Measurements from ENCODE around the gene RIC8A. TPM values are rescaled to one million over a fixed set of nuclear protein-coding genes. Genes with fewer than 3 reads are reported as not detected.

Gene RIC8A
- total and polyA plus RNA-seq, 2 of the 13 experiments (the other 11 are each of a cell fraction or from before 2014, with no cell fraction given) = 62.1 to 63.8 TPM

DNA sequence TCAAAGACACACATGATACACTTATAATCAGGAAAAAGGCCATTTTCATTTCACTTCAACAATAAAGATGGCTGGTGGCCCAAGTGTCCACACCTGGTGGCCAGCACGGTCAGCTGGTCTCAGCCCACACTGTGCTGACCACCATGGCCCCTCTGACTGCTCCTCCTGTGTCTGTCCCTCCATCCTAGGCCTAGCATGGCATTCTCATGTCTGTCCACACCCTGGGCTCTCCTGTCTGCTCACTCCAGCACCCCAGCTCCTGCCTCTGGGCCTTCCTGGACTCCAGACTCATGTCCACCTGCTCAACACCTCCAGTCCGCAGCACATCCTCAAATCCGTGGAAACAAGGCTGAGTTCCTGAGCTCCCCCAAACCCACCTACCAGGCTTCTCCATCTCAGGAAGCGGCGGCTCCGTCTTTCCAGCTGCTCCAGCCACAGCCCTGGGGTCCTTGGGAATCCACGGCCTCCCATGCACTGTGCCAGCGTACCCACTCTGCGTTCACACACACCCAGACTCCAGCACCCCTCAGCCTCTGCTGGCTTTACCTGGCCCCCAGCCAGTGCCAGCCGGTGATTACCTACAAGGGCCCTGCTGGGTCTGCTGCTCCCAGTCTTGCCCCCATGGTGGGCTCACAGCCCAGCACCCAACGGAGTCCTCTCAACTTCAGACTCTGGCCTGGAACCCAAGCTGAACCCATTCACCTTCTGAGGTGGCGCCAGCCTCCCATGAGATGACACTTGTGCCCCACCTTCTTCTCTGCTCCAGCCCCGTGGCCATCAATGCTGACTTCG lies 14.7 kb downstream of the RIC8A start (continued):
- no peak for TF ChIP-seq BATF2 (CRISPR knock-in tag; IDR thresholded peaks at IDR 0.05)
- TF ChIP-seq CENPBD1 (CRISPR knock-in tag; IDR thresholded peaks at IDR 0.05; ENCODE audit: borderline replicate concordance, low read depth) = no peak
- no peak for TF ChIP-seq MEF2D (CRISPR knock-in tag; IDR thresholded peaks at IDR 0.05)
- TF ChIP-seq GATAD1 (CRISPR knock-in tag; IDR thresholded peaks at IDR 0.05) = no peak
- no peak for TF ChIP-seq ZNF431 (CRISPR knock-in tag; IDR thresholded peaks at IDR 0.05; ENCODE audit: borderline replicate concordance, low read depth)
- TF ChIP-seq ZNF678 (CRISPR knock-in tag; IDR thresholded peaks at IDR 0.05) = no peak
- TF ChIP-seq GATAD2A (CRISPR knock-in tag; IDR thresholded peaks at IDR 0.05) = no peak

- no peaks in the 10 kb centered on the region for H3K79me2 ChIP-seq (ENCODE audit: insufficient read depth, low read length)
- no peaks in the 10 kb centered on the region for H3K9me3 ChIP-seq (ENCODE audit: low read length)
- in situ Hi-C loops (cut with HindIII; ENCODE audit: extremely low pct_ligation_motif_present, low pct_unique_long_range_greater_than_20kb) (no loop called here), intact Hi-C loops (cut with micrococcal nuclease; ENCODE audit: unreplicated experiment) (no loop called here)
- WGBS (ENCODE audit: low lambda C conversion rate) = 92% methylated on average over 16 of the region's 16 CpGs
- no peaks in the 10 kb centered on the region; a peak in 1 of 5 replicates for H3K27me3 ChIP-seq (ENCODE audit: control insufficient read depth in 1 of 2, insufficient read depth in 2 of 2, low read length in 2 of 2)
- FAIRE-seq (no peak), DNase-seq (ENCODE audit: low spot score) (no peak), ATAC-seq (no peak; the same call in 2 of the 3 replicates)
- ChIA-PET POLR2A (no interaction called here), CTCF (ENCODE audit: low intra/inter-chr PET ratio, low total read pairs) (no interaction called here)
- TF ChIP-seq NBN (conservative IDR thresholded peaks at IDR 0.05) = no peak
- peaks cover 3 to 10% of the 10 kb centered on the region in 2 experiments; a peak in 3 of 5 replicates for H3K36me3 ChIP-seq (replicated peaks in 1 of 2; ENCODE audit: control insufficient read depth in 1 of 2, insufficient read depth in 2 of 2, low read length in 2 of 2)
- no peaks in the 10 kb centered on the region for H3K4me1 ChIP-seq (ENCODE audit: insufficient read depth, low read length)
- no peak overlapping the region for H2AFZ ChIP-seq (ENCODE audit: low read length)
- no peak overlapping the region for H3K4me2 ChIP-seq (ENCODE audit: low read depth, low read length)
- H4K20me1 ChIP-seq (ENCODE audit: insufficient read depth, low read length) = no peaks in the 10 kb centered on the region
- H3K27ac ChIP-seq (ENCODE audit: extremely low read length, insufficient read depth, low read length) = no peak overlapping the region
- BruUV-seq (replicated peaks) = no TSS peak
- H3K4me3 ChIP-seq (replicated peaks in 1 of 3; ENCODE audit: insufficient read depth in 1 of 3, low read depth in 2 of 3, low read length in 3 of 3) = no peak overlapping the region
- H3K9ac ChIP-seq (ENCODE audit: insufficient read depth, low read depth, low read length) = no peak overlapping the region
Observed at GRCh38 chr11:223026-223789, 15.7 kb downstream of the RIC8A start.
